Kidney epithelial cell (primary cell): Measurements from ENCODE around the gene CDC34. TPM values are rescaled to one million over a fixed set of nuclear protein-coding genes. Genes with fewer than 3 reads are reported as not detected.

Source experiments
- DNase-seq: peaks from one replicate; pipeline ENCODE4 v3.0.0-alpha.2; 2010; ENCODE audit warnings: low read depth
- H3K27me3 ChIP-seq: 2 replicates; pipeline ENCODE4 v1.6.0; 2011; ENCODE audit warnings: low read length; ENCODE audit not compliant: control insufficient read depth, insufficient read depth
- H3K36me3 ChIP-seq: 2 replicates; pipeline ENCODE4 v1.5.1; 2011; ENCODE audit warnings: low read length; ENCODE audit not compliant: control insufficient read depth, insufficient read depth
- H3K4me3 ChIP-seq: 2 replicates; pipeline ENCODE4 v1.5.1; 2011; ENCODE audit warnings: low read depth, mild to moderate bottlenecking, control low read depth, low read length
- total RNA-seq: library from RNA; depleted of rRNA; stranded (reverse); fragments of >200 nt; gene quantifications from 2 replicates; pipeline ENCODE4 v1.2.3, GENCODE V29; 2015
- TF ChIP-seq, protein P1 (sequence below): IDR thresholded peaks from 2 replicates; pipeline ENCODE4 v1.5.1; 2011; ENCODE audit warnings: mild to moderate bottlenecking, moderate library complexity, low read length, control low read depth, inconsistent platforms; ENCODE audit not compliant: insufficient read depth, poor library complexity, severe bottlenecking

The CDC34 gene
- total RNA-seq, 1 donor from 2014 or later = 194 TPM

DNA sequence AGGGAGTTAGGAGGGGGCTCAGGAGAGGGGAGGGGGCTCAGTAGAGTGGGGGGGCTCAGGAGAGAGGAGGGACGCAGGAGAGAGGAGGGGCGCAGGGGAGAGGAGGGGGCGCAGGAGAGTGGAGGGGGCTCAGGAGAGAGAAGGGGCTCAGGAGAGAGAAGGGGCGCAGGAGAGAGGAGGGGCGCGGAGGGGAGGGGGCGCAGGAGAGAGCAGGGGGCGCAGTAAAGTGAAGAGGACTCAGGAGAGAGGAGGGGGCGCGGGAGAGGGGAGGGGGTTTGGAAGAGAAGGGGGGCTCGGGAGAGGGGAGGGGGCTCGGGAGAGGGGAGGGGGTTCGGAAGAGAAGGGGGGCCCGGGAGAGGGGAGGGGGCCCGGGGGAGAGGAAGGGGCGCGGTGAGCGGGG is 34.6 kb upstream of the CDC34 start:
- peaks cover 38% of the 10 kb centered on the region for H3K27me3 ChIP-seq
- no peak overlapping the region for H3K4me3 ChIP-seq
- no peak for DNase-seq
- H3K36me3 ChIP-seq = no peaks in the 10 kb centered on the region
- TF ChIP-seq, protein P1, sequence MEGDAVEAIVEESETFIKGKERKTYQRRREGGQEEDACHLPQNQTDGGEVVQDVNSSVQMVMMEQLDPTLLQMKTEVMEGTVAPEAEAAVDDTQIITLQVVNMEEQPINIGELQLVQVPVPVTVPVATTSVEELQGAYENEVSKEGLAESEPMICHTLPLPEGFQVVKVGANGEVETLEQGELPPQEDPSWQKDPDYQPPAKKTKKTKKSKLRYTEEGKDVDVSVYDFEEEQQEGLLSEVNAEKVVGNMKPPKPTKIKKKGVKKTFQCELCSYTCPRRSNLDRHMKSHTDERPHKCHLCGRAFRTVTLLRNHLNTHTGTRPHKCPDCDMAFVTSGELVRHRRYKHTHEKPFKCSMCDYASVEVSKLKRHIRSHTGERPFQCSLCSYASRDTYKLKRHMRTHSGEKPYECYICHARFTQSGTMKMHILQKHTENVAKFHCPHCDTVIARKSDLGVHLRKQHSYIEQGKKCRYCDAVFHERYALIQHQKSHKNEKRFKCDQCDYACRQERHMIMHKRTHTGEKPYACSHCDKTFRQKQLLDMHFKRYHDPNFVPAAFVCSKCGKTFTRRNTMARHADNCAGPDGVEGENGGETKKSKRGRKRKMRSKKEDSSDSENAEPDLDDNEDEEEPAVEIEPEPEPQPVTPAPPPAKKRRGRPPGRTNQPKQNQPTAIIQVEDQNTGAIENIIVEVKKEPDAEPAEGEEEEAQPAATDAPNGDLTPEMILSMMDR = no peak

DNA sequence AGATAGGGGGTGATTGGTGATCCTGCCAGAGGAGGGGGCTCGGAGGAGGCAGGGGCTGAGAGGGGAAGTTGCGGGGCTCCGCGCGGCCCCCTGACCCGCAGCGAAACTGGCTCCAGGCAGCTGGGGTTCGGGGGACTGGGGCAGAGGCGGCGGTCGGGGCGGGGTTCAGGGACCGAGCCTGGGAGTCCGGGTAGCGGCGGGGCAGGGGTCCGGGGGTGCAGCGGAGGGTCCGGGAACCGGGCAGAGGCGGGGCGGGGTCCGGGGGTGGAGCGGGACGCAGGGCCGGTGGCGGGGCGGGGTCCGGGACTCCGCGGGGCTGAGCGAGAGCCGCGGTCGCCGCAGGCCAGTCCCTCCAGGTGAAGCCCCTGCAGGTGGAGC is 34.1 kb upstream of the CDC34 start:
- DNase-seq = no peak
- TF ChIP-seq, protein P1 = no peak
- Histone ChIP-seq H3K4me3 (no peak overlapping the region), H3K27me3 (peaks cover 38% of the 10 kb centered on the region), H3K36me3 (no peaks in the 10 kb centered on the region)

DNA sequence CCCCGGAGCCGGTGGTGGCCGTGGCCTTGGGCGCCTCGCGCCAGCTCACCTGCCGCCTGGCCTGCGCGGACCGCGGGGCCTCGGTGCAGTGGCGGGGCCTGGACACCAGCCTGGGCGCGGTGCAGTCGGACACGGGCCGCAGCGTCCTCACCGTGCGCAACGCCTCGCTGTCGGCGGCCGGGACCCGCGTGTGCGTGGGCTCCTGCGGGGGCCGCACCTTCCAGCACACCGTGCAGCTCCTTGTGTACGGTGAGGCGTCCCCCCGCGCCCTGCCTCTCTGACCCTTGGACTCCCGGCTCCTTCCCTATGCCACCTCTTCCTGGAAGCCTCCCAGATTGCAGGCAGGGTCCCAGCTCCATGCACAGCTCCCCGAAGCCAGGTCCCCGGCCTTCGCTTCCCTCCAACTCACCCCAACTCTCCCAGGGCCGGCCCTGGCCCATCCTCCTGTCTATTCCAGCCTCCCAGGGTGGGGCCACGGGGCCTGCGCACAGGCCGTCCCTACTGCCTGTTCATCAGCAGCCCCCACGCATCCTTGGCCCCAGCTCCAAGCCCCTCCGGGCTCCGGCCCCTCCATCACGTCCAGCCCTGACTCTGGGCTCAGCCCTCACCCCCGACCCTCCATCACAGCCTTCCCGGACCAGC is 33.6 kb upstream of the CDC34 start:
- Histone ChIP-seq H3K4me3 (no peak overlapping the region), H3K27me3 (peaks cover 38% of the 10 kb centered on the region), H3K36me3 (no peaks in the 10 kb centered on the region)
- DNase-seq = no peak
- TF ChIP-seq, protein P1 = no peak

DNA sequence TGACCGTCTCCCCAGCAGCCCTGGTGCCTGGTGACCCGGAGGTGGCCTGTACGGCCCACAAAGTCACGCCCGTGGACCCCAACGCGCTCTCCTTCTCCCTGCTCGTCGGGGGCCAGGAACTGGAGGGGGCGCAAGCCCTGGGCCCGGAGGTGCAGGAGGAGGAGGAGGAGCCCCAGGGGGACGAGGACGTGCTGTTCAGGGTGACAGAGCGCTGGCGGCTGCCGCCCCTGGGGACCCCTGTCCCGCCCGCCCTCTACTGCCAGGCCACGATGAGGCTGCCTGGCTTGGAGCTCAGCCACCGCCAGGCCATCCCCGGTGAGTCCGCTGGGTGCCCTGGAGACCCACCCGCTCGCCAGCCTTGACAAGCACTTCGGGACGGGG is 33.1 kb upstream of the CDC34 start:
- DNase-seq = no peak
- peaks cover 38% of the 10 kb centered on the region for H3K27me3 ChIP-seq
- no peaks in the 10 kb centered on the region for H3K36me3 ChIP-seq
- TF ChIP-seq, protein P1 = no peak
- no peak overlapping the region for H3K4me3 ChIP-seq

DNA sequence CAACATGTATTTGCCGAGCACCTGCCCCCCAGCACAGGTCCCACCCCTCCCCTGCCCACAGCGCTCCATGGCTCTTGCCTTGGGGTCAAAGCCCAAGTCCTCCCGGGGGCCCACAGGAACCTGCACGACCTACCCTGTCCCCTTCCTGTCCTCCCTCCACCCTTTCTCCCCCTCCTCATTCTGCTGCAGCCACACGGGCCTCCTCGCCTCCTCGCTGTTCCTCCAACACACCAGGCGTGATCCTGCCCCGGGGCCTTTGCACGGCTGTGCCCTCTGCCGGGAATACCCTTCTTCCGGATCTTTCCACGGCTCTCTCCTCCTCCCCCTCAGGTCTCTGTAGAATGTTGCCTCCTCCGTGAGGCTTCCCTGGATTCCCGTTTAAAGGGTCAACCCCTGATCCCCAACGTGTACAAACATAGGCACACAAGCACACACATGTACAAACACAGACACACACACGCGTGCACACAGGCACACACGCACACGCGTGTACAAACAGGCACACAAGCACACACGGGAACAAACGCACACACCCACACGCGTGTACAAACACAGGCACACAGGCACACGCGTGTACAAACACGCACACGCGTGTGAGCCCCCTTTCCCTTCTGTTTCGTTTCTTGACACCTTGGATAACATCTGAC is 32.5 kb upstream of the CDC34 start:
- Histone ChIP-seq H3K4me3 (no peak overlapping the region), H3K27me3 (peaks cover 38% of the 10 kb centered on the region), H3K36me3 (no peaks in the 10 kb centered on the region)
- no peak for DNase-seq
- TF ChIP-seq, protein P1 = no peak

DNA sequence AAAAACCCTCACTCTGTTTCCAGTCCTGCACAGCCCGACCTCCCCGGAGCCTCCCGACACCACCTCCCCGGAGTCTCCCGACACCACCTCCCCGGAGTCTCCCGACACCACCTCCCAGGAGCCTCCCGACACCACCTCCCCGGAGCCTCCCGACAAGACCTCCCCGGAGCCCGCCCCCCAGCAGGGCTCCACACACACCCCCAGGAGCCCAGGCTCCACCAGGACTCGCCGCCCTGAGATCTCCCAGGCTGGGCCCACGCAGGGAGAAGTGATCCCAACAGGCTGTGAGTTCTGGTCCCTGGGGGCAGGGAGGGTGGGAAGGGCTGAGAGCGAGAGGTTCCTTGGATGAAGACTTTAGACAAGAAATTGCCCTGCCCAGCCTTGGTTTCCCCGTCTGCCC is 29.9 kb upstream of the CDC34 start:
- no peak for DNase-seq
- peaks cover 27% of the 10 kb centered on the region for H3K27me3 ChIP-seq
- H3K36me3 ChIP-seq = no peaks in the 10 kb centered on the region
- TF ChIP-seq, protein P1 = no peak
- H3K4me3 ChIP-seq = no peak overlapping the region
